Activated effector memory CD4-positive, alpha-beta T cell treated with anti-CD3 and anti-CD28 coated beads, Interleukin-2, amount 50 U/mL, for 16 hours (primary cell): ENCODE data around the gene CFAP74.

Experiments
- DNase-seq: peaks from one replicate; pipeline ENCODE4 v3.0.0-alpha.2; 2020

The CFAP74 gene

DNA sequence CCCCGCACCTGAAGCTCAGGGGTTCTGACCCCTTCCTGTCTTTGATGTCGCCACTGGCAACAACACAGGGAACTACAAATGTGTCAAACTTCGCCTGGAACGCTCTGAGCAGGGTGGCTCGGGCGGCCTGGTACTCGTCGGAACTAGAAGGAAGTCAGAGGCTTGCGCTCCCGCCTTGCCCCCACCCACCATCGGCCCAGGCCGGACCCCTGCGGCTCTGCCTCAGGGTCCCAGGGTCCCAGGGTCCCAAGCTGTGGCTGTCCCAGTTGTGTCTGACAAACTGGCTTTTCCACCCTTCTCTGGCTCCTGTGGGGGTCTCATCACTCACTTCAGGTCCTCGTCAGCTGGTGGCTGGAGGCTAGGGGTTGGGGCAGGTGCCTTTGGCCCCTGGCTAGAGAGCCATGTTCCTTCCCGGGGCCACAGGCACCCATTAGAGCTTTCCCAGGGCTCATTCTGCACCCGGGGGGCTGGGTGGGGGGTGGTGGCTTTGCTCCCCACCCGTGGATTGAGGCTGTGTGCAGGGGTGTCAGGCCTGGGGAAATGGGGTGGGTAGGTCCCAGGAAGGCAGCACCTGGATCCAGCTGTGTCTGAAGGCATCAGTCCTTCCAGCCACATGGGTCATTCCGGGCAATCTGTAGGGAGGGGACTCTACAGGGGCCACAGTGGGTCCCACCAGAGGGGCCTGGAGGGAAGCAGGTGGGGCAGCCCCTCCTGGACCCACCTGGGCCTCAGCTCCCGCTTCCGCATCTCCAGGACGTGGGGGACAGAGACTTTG lies 76.5 kb downstream of the CFAP74 start:
- DNase-seq = no peak

DNA sequence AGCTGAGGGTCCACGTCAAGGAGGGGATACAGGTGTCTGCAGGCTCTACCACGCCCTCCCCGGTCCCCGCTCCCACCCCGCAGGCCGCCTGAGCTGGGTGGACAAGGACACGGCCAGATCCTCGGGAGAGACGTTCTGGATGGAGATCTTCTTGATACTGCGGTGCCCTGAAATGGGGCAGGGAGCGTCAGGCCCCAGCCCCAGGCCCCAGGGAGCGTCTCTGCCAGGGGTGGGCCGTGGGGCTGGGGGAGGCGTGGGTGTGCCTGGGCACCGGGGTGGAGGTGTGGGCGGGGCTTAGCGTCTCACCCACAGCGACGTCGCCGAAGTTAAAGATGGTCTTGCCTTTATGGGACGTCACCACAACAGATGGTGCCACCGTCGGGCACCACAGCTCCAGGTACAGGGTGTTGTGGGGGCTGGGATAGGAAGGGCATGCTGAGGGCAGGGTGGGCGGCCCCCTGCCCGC lies 77.2 kb downstream of the CFAP74 start:
- DNase-seq = no peak

DNA sequence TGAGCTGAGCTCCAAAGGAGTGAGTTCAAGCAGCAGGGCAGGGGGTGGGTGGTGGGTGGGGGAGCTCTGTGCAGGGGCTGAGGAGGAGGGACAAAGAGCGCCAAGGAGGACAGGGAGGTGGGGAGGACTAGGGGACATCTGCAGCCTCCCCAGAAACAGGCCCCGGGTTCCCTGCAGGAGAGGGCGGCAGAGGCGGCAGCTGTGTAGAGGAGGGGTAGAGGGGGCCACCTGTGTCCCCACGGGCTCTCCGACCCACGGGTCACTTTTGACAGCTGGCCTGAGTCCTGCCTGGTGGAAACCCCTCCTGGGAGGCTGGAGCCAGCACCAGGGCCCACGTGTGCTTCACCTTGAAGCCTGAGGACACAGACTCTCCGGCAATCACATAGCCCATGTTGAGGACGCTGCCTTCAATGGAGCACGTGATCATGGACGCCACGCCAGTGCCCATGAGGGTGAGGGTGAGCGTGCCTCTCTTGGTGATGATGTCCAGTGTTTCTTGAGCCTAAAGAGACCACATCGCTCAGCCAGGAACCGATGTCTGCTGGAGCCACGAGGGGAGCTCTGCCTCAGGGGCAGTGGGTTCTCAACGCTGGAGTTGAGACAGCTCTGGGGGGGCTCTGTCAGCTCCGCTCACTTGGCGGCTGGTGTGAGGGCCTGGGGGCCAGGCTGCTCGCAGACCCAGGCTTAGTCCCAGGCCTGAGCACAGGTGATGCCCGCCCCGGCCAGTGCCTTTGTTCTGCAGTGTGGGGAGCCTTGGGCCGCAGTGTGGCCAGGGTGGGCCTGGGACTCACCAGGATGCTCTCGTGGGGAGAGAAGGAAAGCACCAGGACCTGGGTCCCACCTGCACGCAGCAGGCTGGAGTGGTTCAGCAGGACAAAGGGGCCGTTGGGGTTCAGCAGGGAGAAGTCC lies 77.9 kb downstream of the CFAP74 start:
- DNase-seq = no peak

- no peak for DNase-seq
Observed at GRCh38 chr1:1924849-1925248, 78.7 kb downstream of the CFAP74 start.

GRCh38 chr1:1924386-1924785 lies 79.2 kb downstream of the CFAP74 start:
- DNase-seq = no peak

DNA sequence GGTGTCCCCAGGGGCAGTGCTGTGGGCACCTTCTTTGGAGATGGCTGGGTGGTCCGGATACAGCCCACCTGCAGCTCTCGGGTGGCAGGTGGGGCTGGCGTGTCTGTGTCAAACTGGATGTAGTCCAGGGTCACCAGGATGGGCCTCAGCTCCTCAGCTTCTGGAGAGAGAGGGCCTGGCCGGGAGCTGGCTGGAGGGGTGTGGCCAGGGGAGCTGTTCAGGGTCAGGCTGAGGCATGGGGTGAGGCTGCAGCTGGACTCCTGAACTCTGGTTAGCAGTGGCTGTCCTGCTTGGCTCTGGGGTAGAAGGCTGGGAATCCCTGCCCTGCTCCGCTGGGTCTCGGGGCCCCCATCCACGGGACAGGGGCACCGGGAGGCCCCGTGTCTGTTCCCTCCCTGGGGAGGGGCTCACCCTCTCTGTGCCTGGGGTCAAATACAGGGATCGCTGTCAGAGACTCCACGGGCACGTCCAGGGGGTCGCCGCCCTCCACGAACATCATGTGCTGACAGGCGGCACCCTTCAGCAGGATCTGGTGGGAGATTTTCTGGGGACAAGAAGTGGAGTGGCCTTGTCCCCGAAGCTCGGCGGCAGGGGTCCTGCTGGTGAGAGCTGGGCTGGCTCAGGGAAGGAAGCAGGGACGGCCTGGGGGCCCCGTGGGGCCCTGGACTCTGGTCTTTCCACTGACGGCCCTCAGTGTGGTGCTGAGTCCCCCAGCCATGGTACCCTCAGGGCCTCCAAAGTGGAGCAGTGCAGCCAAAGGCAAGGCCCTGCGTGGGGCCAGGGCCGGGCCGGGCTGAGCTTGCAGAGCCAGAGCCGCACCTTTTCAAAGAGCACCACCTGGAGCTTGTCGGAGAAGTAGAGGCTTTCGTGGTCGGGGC lies 80.4 kb downstream of the CFAP74 start:
- DNase-seq = no peak

DNA sequence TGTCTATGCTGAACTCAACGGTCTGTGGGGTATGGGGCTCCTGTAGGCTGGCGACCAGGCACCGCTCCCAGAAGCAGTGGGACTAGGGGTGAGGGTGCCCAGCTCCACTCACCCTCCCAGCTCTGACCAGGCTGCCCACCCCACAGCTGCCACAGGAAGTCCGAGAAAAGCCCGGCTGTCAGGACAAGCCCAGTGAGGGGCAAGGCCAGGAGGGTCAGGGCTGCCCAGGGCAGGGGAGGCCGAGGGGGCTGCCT lies 81.0 kb downstream of the CFAP74 start:
- no peak for DNase-seq

GRCh38 chr1:1921901-1922701 lies 81.5 kb downstream of the CFAP74 start:
- no peak for DNase-seq

- no peak for DNase-seq
Observed at GRCh38 chr1:1921459-1921862, 82.1 kb downstream of the CFAP74 start.

GRCh38 chr1:1920608-1921458 lies 82.8 kb downstream of the CFAP74 start:
- no peak for DNase-seq

GRCh38 chr1:1920057-1920607 lies 83.5 kb downstream of the CFAP74 start:
- DNase-seq = no peak

- DNase-seq = peak; percentile 99
Observed at GRCh38 chr1:1919304-1920056, 84.1 kb downstream of the CFAP74 start.

- DNase-seq = no peak
Observed at GRCh38 chr1:1918901-1919303, 84.7 kb downstream of the CFAP74 start, which contains the start of gene TMEM52. TMEM52 (minus strand) TSS chr1:1919279; CDS start chr1:1919265, 14 bp downstream.

DNA sequence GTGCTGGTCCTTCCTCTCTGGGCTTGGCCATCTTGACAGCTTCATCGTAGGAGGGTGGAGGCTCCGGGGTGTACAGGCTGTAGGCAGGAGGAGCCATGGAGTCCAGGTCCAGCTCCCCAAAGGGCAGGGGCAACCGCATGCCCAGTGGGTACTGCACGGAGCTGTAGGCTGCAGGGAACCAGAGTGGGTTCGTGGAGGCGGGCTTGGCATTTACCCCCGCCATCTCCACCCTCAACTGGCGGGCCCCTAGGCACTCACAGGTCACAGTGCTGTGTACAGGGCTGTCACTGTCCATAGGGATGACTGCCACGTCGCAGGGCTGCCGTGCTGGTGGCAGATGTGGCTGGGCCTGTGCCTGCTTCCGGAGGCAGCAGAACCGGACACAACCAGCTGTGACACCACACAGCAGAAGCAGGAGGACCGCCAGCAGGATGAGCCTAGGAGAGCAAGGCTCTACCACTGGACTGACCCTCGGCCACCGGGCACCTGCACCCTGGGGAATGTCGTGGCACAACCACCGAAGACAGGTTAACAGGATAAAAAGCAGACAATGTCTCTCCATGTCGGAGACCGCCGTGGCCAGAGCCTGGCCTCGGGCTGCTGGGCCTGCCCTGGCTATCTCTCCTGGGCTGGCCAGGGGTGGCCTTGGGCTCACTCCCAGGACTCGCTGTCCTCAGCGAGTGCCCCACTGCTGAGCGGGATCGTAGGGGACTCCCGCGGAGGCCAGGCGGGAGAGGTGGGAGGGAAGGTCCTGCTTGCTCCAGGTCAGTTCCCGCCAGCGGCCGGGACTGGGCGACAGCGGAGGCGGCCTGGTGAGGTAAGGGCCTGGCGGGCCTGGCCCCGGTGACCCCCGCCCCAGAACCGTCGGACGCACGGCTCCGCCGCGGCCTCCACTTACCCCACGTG lies 85.3 kb downstream of the CFAP74 start:
- no peak for DNase-seq

DNA sequence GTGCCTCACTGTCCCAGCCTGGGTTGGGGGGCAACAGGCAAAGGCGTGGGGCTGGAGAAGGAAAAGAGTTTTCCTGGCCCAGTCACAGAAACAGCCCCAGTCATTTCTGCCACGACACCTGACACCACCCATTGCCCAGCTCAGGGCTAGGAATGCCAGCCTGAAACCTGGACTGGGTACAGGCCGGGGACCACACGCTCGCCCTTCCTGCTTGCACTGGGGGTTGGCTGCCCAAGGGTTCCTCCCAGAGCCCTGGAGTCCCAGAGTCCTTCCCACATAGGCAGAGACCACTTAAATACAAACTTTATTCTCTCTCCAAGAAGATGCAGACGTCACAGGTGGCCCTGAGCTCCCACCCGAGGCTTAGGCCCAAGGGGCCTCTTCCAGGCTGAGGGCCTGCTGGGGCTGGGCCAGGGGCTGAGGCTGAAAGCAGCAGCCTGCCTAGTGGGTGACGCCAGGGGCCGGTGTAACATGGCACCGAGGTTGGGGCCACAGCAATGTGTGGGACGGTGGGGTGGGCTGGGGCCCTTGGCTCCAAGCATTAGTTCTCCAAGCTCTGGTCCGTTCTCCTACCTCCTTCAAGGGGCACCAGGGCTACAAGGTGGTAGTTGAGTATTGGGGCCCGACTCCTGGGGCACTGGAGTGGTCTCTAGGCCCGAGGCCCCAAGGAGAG lies 86.1 kb downstream of the CFAP74 start:
- no peak for DNase-seq

DNA sequence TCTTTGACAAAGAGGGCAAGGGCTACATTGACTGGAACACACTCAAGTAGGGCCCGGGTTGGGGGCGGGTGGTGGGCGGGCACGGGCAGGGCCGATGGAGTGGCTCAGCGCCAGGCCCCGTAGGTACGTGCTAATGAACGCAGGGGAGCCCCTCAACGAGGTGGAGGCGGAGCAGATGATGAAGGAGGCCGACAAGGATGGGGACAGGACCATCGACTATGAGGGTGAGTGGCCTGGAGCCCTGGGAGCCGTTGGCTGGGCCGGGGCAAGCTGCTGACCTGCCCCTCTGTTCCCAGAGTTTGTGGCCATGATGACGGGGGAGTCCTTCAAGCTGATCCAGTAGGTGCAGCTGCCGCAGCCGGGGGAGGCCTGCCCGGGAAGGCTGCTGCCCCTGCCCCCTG lies 86.7 kb downstream of the CFAP74 start:
- DNase-seq = no peak

- no peak for DNase-seq
Observed at GRCh38 chr1:1915911-1916840, 87.4 kb downstream of the CFAP74 start.
